ENCODE measurements around the gene FOXF1. TPM values are rescaled to one million over a fixed set of nuclear protein-coding genes. Genes with fewer than 3 reads are reported as not detected.

Gene FOXF1
- total and polyA plus RNA-seq, 2 donors from 2014 or later, result 0.57 to 0.67 TPM

GRCh38 chr16:86528061-86528929 is 18.0 kb downstream of the FOXF1 start:
- intact Hi-C loops (cut with DNase I), result no loop called here
- TF ChIP-seq, protein P1, sequence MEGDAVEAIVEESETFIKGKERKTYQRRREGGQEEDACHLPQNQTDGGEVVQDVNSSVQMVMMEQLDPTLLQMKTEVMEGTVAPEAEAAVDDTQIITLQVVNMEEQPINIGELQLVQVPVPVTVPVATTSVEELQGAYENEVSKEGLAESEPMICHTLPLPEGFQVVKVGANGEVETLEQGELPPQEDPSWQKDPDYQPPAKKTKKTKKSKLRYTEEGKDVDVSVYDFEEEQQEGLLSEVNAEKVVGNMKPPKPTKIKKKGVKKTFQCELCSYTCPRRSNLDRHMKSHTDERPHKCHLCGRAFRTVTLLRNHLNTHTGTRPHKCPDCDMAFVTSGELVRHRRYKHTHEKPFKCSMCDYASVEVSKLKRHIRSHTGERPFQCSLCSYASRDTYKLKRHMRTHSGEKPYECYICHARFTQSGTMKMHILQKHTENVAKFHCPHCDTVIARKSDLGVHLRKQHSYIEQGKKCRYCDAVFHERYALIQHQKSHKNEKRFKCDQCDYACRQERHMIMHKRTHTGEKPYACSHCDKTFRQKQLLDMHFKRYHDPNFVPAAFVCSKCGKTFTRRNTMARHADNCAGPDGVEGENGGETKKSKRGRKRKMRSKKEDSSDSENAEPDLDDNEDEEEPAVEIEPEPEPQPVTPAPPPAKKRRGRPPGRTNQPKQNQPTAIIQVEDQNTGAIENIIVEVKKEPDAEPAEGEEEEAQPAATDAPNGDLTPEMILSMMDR (IDR thresholded peaks at IDR 0.05; ENCODE audit: borderline replicate concordance, extremely low read depth, insufficient read depth), result no peak

DNA sequence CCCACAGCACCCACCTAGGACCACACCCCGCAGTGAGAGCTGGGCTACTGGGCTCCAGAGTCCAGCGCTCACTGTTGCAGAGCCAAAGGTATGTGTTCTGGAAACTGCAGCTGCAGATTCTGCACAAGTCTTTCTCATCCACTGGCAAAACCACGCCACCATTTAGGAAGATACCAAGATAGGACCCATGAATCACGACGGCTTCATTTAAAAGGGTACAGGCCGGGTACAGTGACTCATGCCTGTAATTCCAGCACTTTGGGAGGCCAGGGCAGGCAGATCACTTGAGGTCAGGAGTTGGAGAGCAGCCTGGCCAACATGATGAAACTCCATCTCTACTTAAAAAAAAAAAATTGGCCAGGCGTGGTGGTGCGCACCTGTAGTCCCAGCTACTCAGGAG is 18.8 kb downstream of the FOXF1 start:
- DNase-seq, result peak in 1 of 5 donors; percentile 26

More at GRCh38 chr16:86528061-86528929, 18.0 kb downstream of the FOXF1 start:
- H3K9me3 ChIP-seq (ENCODE audit: control insufficient read depth in 2 of 3, insufficient read depth in 1 of 3, low read length in 3 of 3), result no peaks in the 10 kb centered on the region
- no peak overlapping the region for H3K27ac ChIP-seq (ENCODE audit: low read depth in 2 of 2, low read length in 2 of 2)
- FAIRE-seq (no peak), DNase-seq (peak in 1 of 5 donors; percentile 59)
- no peaks in the 10 kb centered on the region for H3K36me3 ChIP-seq (ENCODE audit: control insufficient read depth in 2 of 3, insufficient read depth in 3 of 3, low read length in 3 of 3)
- no peak overlapping the region for H3K4me3 ChIP-seq (ENCODE audit: low read length in 3 of 3)
- H3K27me3 ChIP-seq (ENCODE audit: control insufficient read depth, insufficient read depth, low read length), result no peaks in the 10 kb centered on the region
- H3K4me1 ChIP-seq (ENCODE audit: control insufficient read depth in 2 of 3, insufficient read depth in 2 of 3, low read depth in 1 of 3, low read length in 3 of 3), result no peaks in the 10 kb centered on the region
- H3K9ac ChIP-seq (ENCODE audit: low read length in 3 of 3), result no peak overlapping the region

GRCh38 chr16:86530251-86531190 is 20.2 kb downstream of the FOXF1 start:
- intact Hi-C loops (cut with DNase I), result no loop called here
- Histone ChIP-seq H3K27ac (ENCODE audit: low read depth in 2 of 2, low read length in 2 of 2) (no peak overlapping the region), H3K9me3 (ENCODE audit: control insufficient read depth in 2 of 3, insufficient read depth in 1 of 3, low read length in 3 of 3) (no peaks in the 10 kb centered on the region), H3K27me3 (ENCODE audit: control insufficient read depth, insufficient read depth, low read length) (no peaks in the 10 kb centered on the region), H3K4me1 (ENCODE audit: control insufficient read depth in 2 of 3, insufficient read depth in 2 of 3, low read depth in 1 of 3, low read length in 3 of 3) (no peaks in the 10 kb centered on the region), H3K4me3 (ENCODE audit: low read length in 3 of 3) (no peak overlapping the region), H3K9ac (ENCODE audit: low read length in 3 of 3) (no peak overlapping the region), H3K36me3 (ENCODE audit: control insufficient read depth in 2 of 3, insufficient read depth in 3 of 3, low read length in 3 of 3) (peaks cover 0 to 3% (median 0%) of the 10 kb centered on the region in 3 donors)
- FAIRE-seq (no peak), DNase-seq (peak in 1 of 5 donors; percentile 58)
- TF ChIP-seq, protein P1 (IDR thresholded peaks at IDR 0.05; ENCODE audit: borderline replicate concordance, extremely low read depth, insufficient read depth), result no peak

More for the DNA sequence above, 18.8 kb downstream of the FOXF1 start:
- Histone ChIP-seq H3K4me3 (ENCODE audit: low read length in 3 of 3) (no peak overlapping the region), H3K36me3 (ENCODE audit: control insufficient read depth in 2 of 3, insufficient read depth in 3 of 3, low read length in 3 of 3) (no peaks in the 10 kb centered on the region), H3K4me1 (ENCODE audit: control insufficient read depth in 2 of 3, insufficient read depth in 2 of 3, low read depth in 1 of 3, low read length in 3 of 3) (no peaks in the 10 kb centered on the region), H3K9ac (ENCODE audit: low read length in 3 of 3) (no peak overlapping the region), H3K27me3 (ENCODE audit: control insufficient read depth, insufficient read depth, low read length) (no peaks in the 10 kb centered on the region), H3K27ac (ENCODE audit: low read depth in 2 of 2, low read length in 2 of 2) (no peak overlapping the region), H3K9me3 (ENCODE audit: control insufficient read depth in 2 of 3, insufficient read depth in 1 of 3, low read length in 3 of 3) (no peaks in the 10 kb centered on the region)
- TF ChIP-seq, protein P1 (IDR thresholded peaks at IDR 0.05; ENCODE audit: borderline replicate concordance, extremely low read depth, insufficient read depth), result no peak
- intact Hi-C loops (cut with DNase I), result no loop called here
- no peak for FAIRE-seq

All from kidney (tissue), 14 donors.